GM23338 (cell line): ENCODE measurements around the gene MYH7. TPM values are rescaled to one million over a fixed set of nuclear protein-coding genes. Genes with fewer than 3 reads are reported as not detected.

Experiments
- ATAC-seq: fragments of 200-7000 bp; cut with Tn5 transposase; 3 replicates; pipeline ENCODE4 v1.9.1; 2020
- DNase-seq: peaks from one replicate; pipeline ENCODE4 v3.0.0-alpha.2; 2015; ENCODE audit warnings: low spot score
- H2AFZ ChIP-seq: fragments of 200-600 bp; sonication (generic); 2 replicates; pipeline ENCODE4 v1.8.0; 2016; ENCODE audit warnings: antibody characterized with exemption, mild to moderate bottlenecking, moderate library complexity
- H3F3A ChIP-seq: fragments of 200-600 bp; sonication (generic); replicated peaks from 2 replicates; pipeline ENCODE4 v1.8.0; 2017; ENCODE audit warnings: antibody characterized with exemption, mixed run types, low read depth
- H3K27ac ChIP-seq: fragments of 200-600 bp; sonication (generic); 2 replicates; pipeline ENCODE4 v1.6.1; 2016; ENCODE audit warnings: low read depth
- H3K27me3 ChIP-seq: fragments of 200-600 bp; sonication (generic); 2 replicates; pipeline ENCODE4 v1.8.0; 2016; ENCODE audit warnings: mild to moderate bottlenecking, mixed run types, moderate library complexity; ENCODE audit not compliant: insufficient read depth
- H3K36me3 ChIP-seq: fragments of 200-600 bp; sonication (generic); 2 replicates; pipeline ENCODE4 v1.8.0; 2016; ENCODE audit warnings: mild to moderate bottlenecking; ENCODE audit not compliant: insufficient read depth
- H3K4me1 ChIP-seq: fragments of 200-600 bp; sonication (generic); 2 replicates; pipeline ENCODE4 v1.8.0; 2016; ENCODE audit warnings: mild to moderate bottlenecking, moderate library complexity; ENCODE audit not compliant: insufficient read depth
- H3K4me2 ChIP-seq: fragments of 200-600 bp; sonication (generic); 2 replicates; pipeline ENCODE4 v1.7.1; 2017; ENCODE audit warnings: mixed run types
- H3K4me3 ChIP-seq: fragments of 200-600 bp; sonication (generic); 2 replicates; pipeline ENCODE4 v1.6.1; 2016; ENCODE audit warnings: mixed run types
- H3K79me2 ChIP-seq: fragments of 200-600 bp; sonication (generic); replicated peaks from 2 replicates; pipeline ENCODE4 v1.8.0; 2017; ENCODE audit warnings: mild to moderate bottlenecking; ENCODE audit not compliant: insufficient read depth
- H3K9me2 ChIP-seq: fragments of 200-600 bp; sonication (generic); 2 replicates; pipeline ENCODE4 v1.8.0; 2017; ENCODE audit not compliant: insufficient read depth
- H4K20me1 ChIP-seq: fragments of 200-600 bp; sonication (generic); replicated peaks from 2 replicates; pipeline ENCODE4 v1.8.0; 2017; ENCODE audit warnings: mild to moderate bottlenecking; ENCODE audit not compliant: insufficient read depth
- H3K27ac Mint-ChIP-seq: 2 replicates; pipeline ENCODE4 v1.8.0; 2020; ENCODE audit warnings: inconsistent platforms, mild to moderate bottlenecking, moderate library complexity, mixed read lengths
- H3K27me3 Mint-ChIP-seq: 3 replicates; pipeline ENCODE4 v1.8.0; 2022; ENCODE audit warnings: low read depth, mild to moderate bottlenecking, moderate library complexity, mixed read lengths, inconsistent platforms; ENCODE audit not compliant: insufficient read depth, poor library complexity
- H3K36me3 Mint-ChIP-seq: 3 replicates; pipeline ENCODE4 v1.8.0; 2021; ENCODE audit warnings: low read depth, mild to moderate bottlenecking, inconsistent platforms, moderate library complexity, mixed read lengths
- H3K4me1 Mint-ChIP-seq: 3 replicates; pipeline ENCODE4 v1.8.0; 2020; ENCODE audit warnings: mild to moderate bottlenecking, inconsistent platforms, mixed read lengths
- H3K4me3 Mint-ChIP-seq: 3 replicates; pipeline ENCODE4 v1.8.0; 2021; ENCODE audit warnings: moderate library complexity, mild to moderate bottlenecking, inconsistent platforms, mixed read lengths
- H3K9me3 Mint-ChIP-seq: 3 replicates; pipeline ENCODE4 v1.8.0; 2020; ENCODE audit warnings: moderate library complexity, mild to moderate bottlenecking, inconsistent platforms, mixed read lengths
- CREB1 ChIP-seq: fragments of 250-450 bp; sonication (Bioruptor Pico); IDR thresholded peaks from 2 replicates; pipeline ENCODE4 v1.5.0; 2020; ENCODE audit warnings: low read depth, mild to moderate bottlenecking, moderate library complexity
- CTCF ChIP-seq, 2 experiments: fragments of 200-600 bp in 1 of 2; sonication (generic) in 1 of 2; conservative IDR thresholded peaks; 2 replicates each; pipeline versions ENCODE4 v1.5.1 to v1.6.1; 2016 to 2017; ENCODE audit warnings: antibody characterized with exemption in 2 of 2, low read depth in 2 of 2, mild to moderate bottlenecking in 2 of 2, moderate library complexity in 1 of 2
- EZH2 ChIP-seq: fragments of 200-600 bp; sonication (generic); IDR thresholded peaks from one replicate; pipeline ENCODE4 v1.8.0; 2017; ENCODE audit warnings: antibody characterized with exemption, mild to moderate bottlenecking, low read depth; ENCODE audit not compliant: unreplicated experiment
- EZH2phosphoT487 ChIP-seq: fragments of 200-600 bp; sonication (generic); IDR thresholded peaks from one replicate; pipeline ENCODE4 v1.8.1; 2018; ENCODE audit warnings: antibody characterized with exemption; ENCODE audit not compliant: unreplicated experiment
- JUNB ChIP-seq: IDR thresholded peaks from one replicate; pipeline ENCODE4 v1.6.1; 2016; ENCODE audit warnings: antibody characterized with exemption; ENCODE audit not compliant: unreplicated experiment
- NANOG ChIP-seq: IDR thresholded peaks from 2 replicates; pipeline ENCODE4 v1.6.1; 2016; ENCODE audit warnings: antibody characterized with exemption, borderline replicate concordance
- POLR2AphosphoS5 ChIP-seq: IDR thresholded peaks from 2 replicates; pipeline ENCODE4 v1.6.1; 2016; ENCODE audit warnings: antibody characterized with exemption, low read depth
- STAT1 ChIP-seq: IDR thresholded peaks from one replicate; pipeline ENCODE4 v1.6.1; 2016; ENCODE audit warnings: antibody characterized with exemption; ENCODE audit not compliant: unreplicated experiment
- ZNF114 ChIP-seq: fragments of 250-450 bp; sonication (Bioruptor Pico); IDR thresholded peaks from 2 replicates; pipeline ENCODE4 v1.5.0; 2020; ENCODE audit warnings: mild to moderate bottlenecking, moderate library complexity
- ZNF331 ChIP-seq: fragments of 250-450 bp; sonication (Bioruptor Pico); IDR thresholded peaks from 2 replicates; pipeline ENCODE4 v1.5.0; 2020; ENCODE audit warnings: low read depth, mild to moderate bottlenecking, moderate library complexity
- ZNF462 ChIP-seq: fragments of 250-450 bp; sonication (Bioruptor Pico); IDR thresholded peaks from 2 replicates; pipeline ENCODE4 v1.5.0; 2020; ENCODE audit warnings: mild to moderate bottlenecking, moderate library complexity
- polyA plus RNA-seq: library from polyadenylated mRNA; unstranded; fragments of >200 nt; fragmentation: Nextera tagmentation; extraction: Ambion mirVana; gene quantifications from 2 replicates; pipeline ENCODE4 v1.2.1, GENCODE V29; 2016
- total RNA-seq: library from RNA; depleted of rRNA; stranded (reverse); fragments of >200 nt; shearing (Covaris generic); gene quantifications from 2 replicates; pipeline ENCODE4 v1.2.3, GENCODE V29; 2014
- TF ChIP-seq, protein P1 (sequence below): IDR thresholded peaks from one replicate; pipeline ENCODE4 v1.6.1; 2018; ENCODE audit warnings: antibody characterized with exemption; ENCODE audit not compliant: unreplicated experiment

The MYH7 gene
- total and polyA plus RNA-seq, 2 experiments from 2014 or later, result not detected

DNA sequence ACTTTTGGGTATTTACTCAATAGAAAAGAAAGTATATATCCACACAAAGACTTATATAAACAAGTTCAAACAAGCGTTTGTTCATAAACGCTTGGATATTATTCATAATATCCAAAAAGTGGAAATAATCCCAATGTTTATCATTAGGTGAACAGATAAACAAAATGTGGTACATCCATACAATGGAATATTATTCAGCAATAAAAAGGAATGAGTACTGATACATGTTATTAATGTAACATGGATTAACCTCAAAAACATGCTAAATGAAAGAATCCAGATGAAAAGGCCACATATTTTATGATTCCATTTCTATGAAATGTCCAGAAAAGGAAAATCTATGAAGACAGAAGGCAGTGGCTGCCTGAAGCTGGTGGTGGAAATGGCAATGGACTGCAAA, 16.8 kb upstream of the MYH7 start (continued):
- no peak for TF ChIP-seq ZNF462 (CRISPR knock-in tag)
- no peak for TF ChIP-seq EZH2
- no peak for TF ChIP-seq CREB1 (CRISPR knock-in tag)
- TF ChIP-seq NANOG, result no peak

DNA sequence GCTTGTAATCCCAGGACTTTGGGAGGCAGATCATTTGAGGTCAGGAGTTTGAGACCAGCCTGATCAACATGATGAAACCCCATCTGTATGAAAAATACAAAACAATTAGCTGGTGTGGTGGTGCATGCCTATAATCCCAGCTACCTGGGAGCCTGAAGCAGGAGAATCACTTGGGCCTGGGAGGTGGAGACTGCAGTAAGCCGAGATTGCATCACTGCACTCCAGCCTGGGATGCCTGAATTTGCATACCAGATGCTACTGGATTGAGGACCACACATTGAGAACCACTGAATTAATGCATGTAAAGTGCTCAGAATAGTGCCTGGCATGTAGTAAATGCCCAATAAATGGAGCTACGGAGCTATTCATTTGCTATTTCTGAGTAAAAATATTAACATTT, 14.9 kb upstream of the MYH7 start:
- peak; percentile 84 for ATAC-seq

More for the DNA sequence above, 14.9 kb upstream of the MYH7 start:
- Mint-ChIP-seq H3K27ac (no peak overlapping the region), H3K4me3 (no peak overlapping the region), H3K9me3 (no peaks in the 10 kb centered on the region), H3K4me1 (peaks cover 14% of the 10 kb centered on the region), H3K36me3 (no peaks in the 10 kb centered on the region), H3K27me3 (peaks cover 8% of the 10 kb centered on the region)
- Histone ChIP-seq H3K9me2 (no peaks in the 10 kb centered on the region), H4K20me1 (no peaks in the 10 kb centered on the region), H3K4me1 (peaks cover 12% of the 10 kb centered on the region; the same call in 1 of the 2 replicates), H3K4me2 (no peak overlapping the region), H3K4me3 (no peak overlapping the region), H3F3A (no peaks in the 10 kb centered on the region), H2AFZ (peak overlapping the region; percentile 63; the same call in 1 of the 2 replicates), H3K79me2 (no peaks in the 10 kb centered on the region), H3K27me3 (no peaks in the 10 kb centered on the region), H3K36me3 (no peaks in the 10 kb centered on the region), H3K27ac (no peak overlapping the region)
- TF ChIP-seq ZNF331 (CRISPR knock-in tag) (no peak), CREB1 (CRISPR knock-in tag) (no peak), NANOG (no peak), STAT1 (no peak), EZH2phosphoT487 (no peak), POLR2AphosphoS5 (no peak), CTCF (conservative IDR thresholded peaks at IDR 0.05; ENCODE audit: low read depth in 2 of 2) (no peak), ZNF114 (CRISPR knock-in tag) (no peak), JUNB (no peak)
- TF ChIP-seq, protein P1, sequence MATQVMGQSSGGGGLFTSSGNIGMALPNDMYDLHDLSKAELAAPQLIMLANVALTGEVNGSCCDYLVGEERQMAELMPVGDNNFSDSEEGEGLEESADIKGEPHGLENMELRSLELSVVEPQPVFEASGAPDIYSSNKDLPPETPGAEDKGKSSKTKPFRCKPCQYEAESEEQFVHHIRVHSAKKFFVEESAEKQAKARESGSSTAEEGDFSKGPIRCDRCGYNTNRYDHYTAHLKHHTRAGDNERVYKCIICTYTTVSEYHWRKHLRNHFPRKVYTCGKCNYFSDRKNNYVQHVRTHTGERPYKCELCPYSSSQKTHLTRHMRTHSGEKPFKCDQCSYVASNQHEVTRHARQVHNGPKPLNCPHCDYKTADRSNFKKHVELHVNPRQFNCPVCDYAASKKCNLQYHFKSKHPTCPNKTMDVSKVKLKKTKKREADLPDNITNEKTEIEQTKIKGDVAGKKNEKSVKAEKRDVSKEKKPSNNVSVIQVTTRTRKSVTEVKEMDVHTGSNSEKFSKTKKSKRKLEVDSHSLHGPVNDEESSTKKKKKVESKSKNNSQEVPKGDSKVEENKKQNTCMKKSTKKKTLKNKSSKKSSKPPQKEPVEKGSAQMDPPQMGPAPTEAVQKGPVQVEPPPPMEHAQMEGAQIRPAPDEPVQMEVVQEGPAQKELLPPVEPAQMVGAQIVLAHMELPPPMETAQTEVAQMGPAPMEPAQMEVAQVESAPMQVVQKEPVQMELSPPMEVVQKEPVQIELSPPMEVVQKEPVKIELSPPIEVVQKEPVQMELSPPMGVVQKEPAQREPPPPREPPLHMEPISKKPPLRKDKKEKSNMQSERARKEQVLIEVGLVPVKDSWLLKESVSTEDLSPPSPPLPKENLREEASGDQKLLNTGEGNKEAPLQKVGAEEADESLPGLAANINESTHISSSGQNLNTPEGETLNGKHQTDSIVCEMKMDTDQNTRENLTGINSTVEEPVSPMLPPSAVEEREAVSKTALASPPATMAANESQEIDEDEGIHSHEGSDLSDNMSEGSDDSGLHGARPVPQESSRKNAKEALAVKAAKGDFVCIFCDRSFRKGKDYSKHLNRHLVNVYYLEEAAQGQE, result no peak
- peak; percentile 70 for DNase-seq
